ENCODE results near the gene ELF2.
"Not testable (repeated sequence)": the region's sequence is repeated elsewhere in the genome, so short reads cannot be mapped to it uniquely, and the experiment has no call there.

Gene ELF2

GRCh38 chr4:139144161-139144859 is 32.7 kb downstream of the ELF2 start:
- no peak for DNase-seq (ENCODE audit: low spot score)

- peak; percentile 19 for DNase-seq (ENCODE audit: low spot score)
Measured at GRCh38 chr4:139142980-139143379, 34.0 kb downstream of the ELF2 start.

GRCh38 chr4:139142087-139142486 is 34.9 kb downstream of the ELF2 start:
- DNase-seq (ENCODE audit: low spot score) = no peak

DNA sequence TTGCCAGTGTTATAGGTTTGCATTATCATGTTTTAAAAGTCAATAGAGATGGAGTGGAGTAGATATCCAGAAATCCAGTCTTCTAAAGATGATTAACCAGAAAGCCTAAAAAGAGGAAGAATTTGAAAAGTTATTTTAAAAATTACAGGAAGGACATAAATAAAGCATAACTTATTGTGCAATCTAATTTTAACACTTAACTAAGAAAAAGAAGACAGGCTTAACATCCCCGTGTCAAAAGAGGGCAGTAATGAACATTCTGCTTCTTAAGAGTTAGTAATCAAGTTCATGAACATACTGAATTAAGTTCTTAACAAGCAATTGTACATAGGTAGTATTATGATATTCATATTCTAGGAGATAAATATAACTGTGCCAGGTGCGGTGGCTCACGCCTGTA is 39.3 kb downstream of the ELF2 start:
- no peak for DNase-seq (ENCODE audit: low spot score)

- no peak for DNase-seq (ENCODE audit: low spot score)
Measured at GRCh38 chr4:139134403-139134802, 42.6 kb downstream of the ELF2 start.

DNA sequence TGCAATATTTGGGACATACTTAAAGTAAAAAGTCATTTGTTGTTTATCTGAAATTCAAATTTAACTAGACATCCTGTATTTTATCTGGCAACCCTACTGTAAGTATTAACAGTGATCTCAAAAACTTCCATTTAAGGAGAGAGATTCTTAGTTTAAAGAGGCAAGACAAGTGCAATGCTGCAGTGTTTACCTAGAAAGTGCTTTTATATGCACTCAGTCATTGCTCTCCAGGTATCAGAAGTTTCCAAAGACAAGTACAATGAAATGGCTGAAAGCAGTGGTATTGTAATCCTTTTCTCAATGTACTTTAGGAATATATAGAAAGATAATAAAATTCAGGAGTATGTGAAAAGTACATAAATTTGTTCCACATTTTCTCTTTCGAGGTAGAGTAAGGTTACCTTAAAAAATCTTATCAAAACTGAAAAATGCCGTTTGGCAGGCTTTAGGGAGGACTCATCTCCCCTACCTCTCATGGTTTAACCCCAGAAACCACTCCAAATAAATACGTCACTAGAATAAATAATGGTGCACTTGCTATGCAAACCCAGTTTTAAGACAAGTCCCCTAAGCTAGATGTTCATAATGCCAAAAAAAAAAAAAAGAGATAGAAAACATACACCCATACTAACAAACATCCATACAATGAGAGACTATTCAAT is 45.7 kb downstream of the ELF2 start:
- no peak for DNase-seq (ENCODE audit: low spot score)

DNA sequence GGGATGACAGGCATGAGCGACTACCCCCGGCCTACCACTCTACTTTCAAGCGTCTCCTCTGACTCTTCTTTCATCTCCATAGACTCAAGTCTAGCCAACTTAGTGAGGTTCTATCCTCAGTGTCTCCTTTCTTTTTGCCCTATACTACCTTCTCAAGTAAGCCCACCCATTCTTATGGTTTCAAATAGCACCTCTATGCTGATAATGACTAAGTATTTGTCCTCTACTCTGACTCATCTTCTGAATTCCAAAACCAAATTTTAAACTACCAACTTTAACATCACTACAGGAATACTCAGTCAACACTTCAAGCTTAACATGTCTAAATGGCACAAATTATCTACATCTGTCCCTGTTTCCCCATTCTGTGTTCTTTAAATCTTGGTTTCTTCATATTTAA is 47.8 kb downstream of the ELF2 start:
- DNase-seq (ENCODE audit: low spot score) = no peak

DNA sequence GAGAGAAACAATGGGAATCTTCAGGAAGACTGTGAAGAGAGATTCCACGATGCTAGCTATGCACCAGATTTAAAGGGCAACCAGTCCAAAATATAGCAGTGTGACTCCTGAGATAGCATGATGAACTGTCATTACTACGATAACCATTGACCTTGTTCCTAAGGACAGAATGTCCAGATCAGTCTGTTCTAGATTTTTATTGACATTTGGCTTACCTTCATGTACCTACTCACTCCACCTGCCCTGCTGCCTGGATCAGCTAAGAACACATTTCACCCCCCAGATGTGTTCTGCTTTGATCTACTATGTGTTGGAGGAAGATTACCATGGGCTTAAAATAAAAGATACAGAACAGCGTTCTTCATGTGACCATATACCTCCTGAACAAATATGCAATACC is 50.1 kb downstream of the ELF2 start:
- no peak for DNase-seq (ENCODE audit: low spot score)

DNA sequence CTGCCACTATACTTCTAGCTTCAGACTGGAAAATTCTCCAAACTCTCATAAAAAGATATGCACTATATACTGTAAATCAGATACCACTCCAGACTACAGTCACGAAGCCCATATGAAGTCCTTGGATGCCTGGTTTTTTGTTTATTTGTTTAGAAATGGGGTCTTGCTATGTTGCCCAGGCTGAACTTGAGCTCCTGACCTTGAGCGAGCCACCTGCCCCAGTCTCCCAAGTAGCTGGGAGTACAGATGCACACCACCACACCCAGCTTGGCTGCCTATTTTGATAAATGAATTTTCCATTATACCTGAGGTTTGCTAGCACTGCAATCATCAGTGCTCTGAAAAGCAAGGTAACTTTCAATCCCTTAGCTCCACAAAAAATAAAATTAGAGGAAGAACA is 53.1 kb downstream of the ELF2 start:
- no peak for DNase-seq (ENCODE audit: low spot score)

GRCh38 chr4:139118365-139118764 is 58.7 kb downstream of the ELF2 start:
- no peak for DNase-seq (ENCODE audit: low spot score)

- DNase-seq (ENCODE audit: low spot score) = no peak
Measured at GRCh38 chr4:139115226-139115625, 61.8 kb downstream of the ELF2 start.

DNA sequence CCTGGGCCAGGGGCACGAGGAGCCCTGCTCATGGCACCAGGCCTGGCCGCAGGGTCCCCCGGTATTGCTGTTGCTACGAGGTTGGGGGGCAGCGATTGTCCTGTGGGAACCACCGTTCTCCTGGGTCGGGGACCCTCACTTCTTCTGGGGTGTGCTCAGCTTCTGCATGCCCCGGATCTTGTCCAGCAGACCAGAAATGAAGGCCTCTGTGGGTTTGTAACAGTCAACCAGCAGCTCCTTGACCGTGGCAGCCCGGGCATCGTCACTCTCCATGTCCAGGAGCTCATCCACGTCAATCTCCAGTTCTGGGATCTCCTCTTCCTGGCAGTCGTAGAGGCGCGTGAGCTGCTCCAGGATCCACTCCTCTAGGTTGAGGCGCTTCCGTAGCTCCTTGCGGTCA is 62.2 kb downstream of the ELF2 start:
- DNase-seq (ENCODE audit: low spot score) = not testable (repeated sequence)

GRCh38 chr4:139112650-139113049 is 64.4 kb downstream of the ELF2 start:
- DNase-seq (ENCODE audit: low spot score) = no peak

GRCh38 chr4:139108567-139109128 is 68.4 kb downstream of the ELF2 start:
- no peak for DNase-seq (ENCODE audit: low spot score)

DNA sequence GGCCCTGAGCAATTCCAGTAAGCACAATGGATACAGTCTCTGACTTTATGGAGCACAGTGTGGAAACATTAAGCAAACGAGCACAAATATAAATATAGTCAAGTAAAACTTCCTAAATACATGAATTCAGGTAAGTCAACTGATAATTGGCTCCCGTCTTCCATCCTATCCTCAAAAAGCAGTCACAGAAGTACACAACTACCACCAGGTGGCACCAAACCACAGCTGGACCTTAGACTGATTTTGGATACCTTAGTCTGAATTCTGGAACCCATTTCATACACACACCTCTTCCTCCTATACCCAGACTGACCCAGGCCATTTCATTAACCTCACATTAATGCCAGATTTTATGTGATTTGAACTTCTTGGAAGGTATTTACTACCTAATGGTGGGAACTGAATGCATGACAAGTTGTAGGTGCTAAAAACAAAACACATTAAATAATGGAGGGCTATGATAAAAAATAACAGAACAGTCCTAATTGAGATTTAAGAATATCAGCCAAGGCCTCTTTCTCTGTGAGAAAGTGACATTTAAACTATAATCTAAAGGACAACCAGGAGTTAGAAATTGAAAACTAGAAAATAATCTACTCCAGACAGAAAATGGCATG is 77.5 kb downstream of the ELF2 start:
- DNase-seq (ENCODE audit: low spot score) = peak; percentile 75

- DNase-seq (ENCODE audit: low spot score) = no peak
Measured at GRCh38 chr4:139092271-139092670, 84.7 kb downstream of the ELF2 start.

- peak; percentile 14 for DNase-seq (ENCODE audit: low spot score)
Measured at GRCh38 chr4:139085141-139085540, 91.9 kb downstream of the ELF2 start.

DNA sequence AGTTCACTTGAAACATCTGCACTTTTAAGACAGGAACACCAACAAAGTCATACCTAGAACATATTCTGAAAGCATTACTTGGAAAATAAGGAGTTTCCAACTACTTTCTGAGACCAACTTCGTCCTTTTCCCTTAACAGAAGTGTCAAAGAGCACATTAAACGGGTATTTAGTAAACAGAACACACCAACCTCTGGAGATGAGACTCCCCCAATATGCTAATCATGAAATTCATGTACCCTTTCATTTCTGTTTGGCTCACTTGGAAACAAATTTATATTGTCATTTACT is 92.3 kb downstream of the ELF2 start:
- DNase-seq (ENCODE audit: low spot score) = no peak

GRCh38 chr4:139083956-139084803 is 92.8 kb downstream of the ELF2 start:
- DNase-seq (ENCODE audit: low spot score) = peak; percentile 82

- peak; percentile 72 for DNase-seq (ENCODE audit: low spot score)
Measured at GRCh38 chr4:139083607-139083955, 93.4 kb downstream of the ELF2 start.

DNA sequence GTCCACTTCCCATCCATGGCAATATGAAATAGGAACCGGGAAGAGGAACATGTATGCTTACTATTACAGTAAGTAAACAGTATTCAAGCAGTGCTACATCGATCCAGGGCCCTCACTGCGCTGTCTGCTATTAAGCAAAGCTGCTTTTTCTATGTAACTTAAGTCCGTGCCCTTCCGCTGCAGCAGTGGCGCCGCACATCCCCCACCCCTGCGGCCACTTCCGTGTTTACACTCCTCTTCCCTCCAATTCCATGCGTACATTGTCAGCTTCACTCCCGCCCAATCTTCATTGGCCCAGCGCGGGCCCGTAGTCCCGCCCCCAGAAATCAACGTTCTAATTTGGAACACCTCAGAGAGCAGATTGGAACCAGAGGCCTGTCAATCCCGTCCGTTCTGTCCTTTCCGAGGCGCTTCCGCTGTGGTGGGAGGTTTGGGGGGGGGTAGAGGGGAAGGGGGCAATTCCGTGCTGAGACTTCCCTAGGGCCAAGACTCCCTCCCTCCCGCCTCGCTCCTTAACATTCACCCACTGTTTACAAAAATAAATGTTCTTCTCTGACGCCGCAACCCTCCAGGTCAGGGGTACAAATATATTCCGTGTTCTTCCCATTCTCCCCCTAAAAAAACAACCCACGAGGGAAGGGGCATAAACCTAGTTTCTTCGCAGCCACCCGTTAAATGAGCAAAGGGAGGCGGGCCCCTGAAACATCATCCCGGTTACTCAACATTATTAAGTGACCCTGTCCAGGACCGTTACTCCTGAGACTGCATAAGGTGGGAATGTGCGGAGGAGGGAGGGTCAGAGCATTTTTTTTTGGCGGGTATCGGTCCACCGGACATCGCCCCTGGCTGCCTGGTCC is 94.0 kb downstream of the ELF2 start:
- peak; percentile 98 for DNase-seq (ENCODE audit: low spot score)

DNA sequence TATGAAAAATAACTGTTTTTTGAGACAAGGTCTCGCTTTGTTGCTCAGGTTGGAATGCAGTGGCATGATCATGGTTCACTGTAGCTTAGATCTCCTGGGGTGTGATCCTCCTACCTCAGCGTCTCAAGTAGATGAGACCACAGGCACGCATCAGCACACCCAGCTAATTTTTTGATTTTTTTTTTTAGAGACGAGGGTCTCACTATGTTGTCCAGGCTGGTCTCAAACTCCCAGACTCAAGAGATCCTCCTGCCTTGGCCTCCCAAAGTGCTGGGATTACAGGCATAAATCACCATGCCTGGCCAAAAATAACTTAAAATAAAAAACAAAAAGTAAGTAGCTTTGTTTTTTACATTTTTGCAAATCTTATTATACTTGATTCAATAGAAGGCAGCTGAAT is 98.1 kb downstream of the ELF2 start:
- DNase-seq (ENCODE audit: low spot score) = no peak
